Skeletal muscle tissue (tissue), 4 donors: ENCODE data around the gene MLX. TPM values are rescaled to one million over a fixed set of nuclear protein-coding genes. Genes with fewer than 3 reads are reported as not detected.
"Not testable (repeated sequence)": the region's sequence is repeated elsewhere in the genome, so short reads cannot be mapped to it uniquely, and the experiment has no call there.

Experiments
- H3K27ac ChIP-seq: one replicate; pipeline ENCODE4 v1.7.0; 2013; ENCODE audit warnings: mild to moderate bottlenecking, low read depth, low read length, inconsistent platforms
- H3K27me3 ChIP-seq, 3 donors: one replicate each; pipeline ENCODE4 v1.7.0; 2013; ENCODE audit warnings: low read length in 3 of 3; ENCODE audit not compliant: control insufficient read depth in 3 of 3, insufficient read depth in 3 of 3
- H3K36me3 ChIP-seq, 3 donors: one replicate each; pipeline ENCODE4 v1.7.0; 2013; ENCODE audit warnings: low read length in 3 of 3; ENCODE audit not compliant: control insufficient read depth in 3 of 3, insufficient read depth in 3 of 3
- H3K4me1 ChIP-seq, 3 donors: one replicate each; pipeline ENCODE4 v1.7.0; 2013; ENCODE audit warnings: low read length in 3 of 3, mild to moderate bottlenecking in 3 of 3; ENCODE audit not compliant: control insufficient read depth in 3 of 3, insufficient read depth in 3 of 3
- H3K4me3 ChIP-seq, 3 donors: one replicate each; pipeline ENCODE4 v1.7.0; 2013; ENCODE audit warnings: low read length in 3 of 3
- H3K9ac ChIP-seq, 3 donors: one replicate each; pipeline ENCODE4 v1.7.0; 2013; ENCODE audit warnings: low read length in 3 of 3, mild to moderate bottlenecking in 3 of 3, moderate library complexity in 2 of 3, low read depth in 1 of 3
- H3K9me3 ChIP-seq, 3 donors: one replicate each; pipeline ENCODE4 v1.7.0; 2013; ENCODE audit warnings: low read length in 3 of 3; ENCODE audit not compliant: control insufficient read depth in 3 of 3
- total RNA-seq: library from RNA; depleted of rRNA; stranded (reverse); fragments of >200 nt; gene quantifications from one replicate; pipeline ENCODE4 v1.2.3, GENCODE V29; 2014
- donor health status: Osteomylitis.

The MLX gene
- total RNA-seq, 1 donor from 2014 or later: 21.9 TPM

- Histone ChIP-seq H3K4me3 (peak within 1 kb of the TSS; percentile 81 to 86 (median 81)), H3K27me3 (no peaks in the 10 kb centered on the region), H3K27ac (peak within 1 kb of the TSS; percentile 92), H3K36me3 (peaks cover 14 to 19% (median 16%) of the 10 kb centered on the region in 3 donors), H3K9ac (peak within 1 kb of the TSS; percentile 69 to 90 (median 79)), H3K9me3 (no peaks in the 10 kb centered on the region), H3K4me1 (peaks cover 25 to 29% (median 27%) of the 10 kb centered on the region in 3 donors)
Measured at GRCh38 chr17:42536048-42536371, 30.9 kb upstream of the MLX start, which contains the start of gene NAGLU. Gene NAGLU (plus strand): TSS chr17:42536241. CDS start chr17:42536273, 32 bp downstream.

- Histone ChIP-seq H3K9ac (peak overlapping the region; percentile 68 to 90 (median 79)), H3K4me1 (peaks cover 20 to 26% (median 23%) of the 10 kb centered on the region in 3 donors), H3K27ac (peak overlapping the region; percentile 92), H3K27me3 (no peaks in the 10 kb centered on the region), H3K36me3 (peaks cover 19 to 25% (median 22%) of the 10 kb centered on the region in 3 donors), H3K9me3 (no peaks in the 10 kb centered on the region), H3K4me3 (peak overlapping the region; percentile 81 to 86 (median 81))
Measured at GRCh38 chr17:42536372-42537155, 30.3 kb upstream of the MLX start.

- H3K36me3 ChIP-seq: peaks cover 20 to 30% (median 24%) of the 10 kb centered on the region in 3 donors
- H3K4me1 ChIP-seq: peaks cover 17 to 26% (median 21%) of the 10 kb centered on the region in 3 donors
- H3K9ac ChIP-seq: peak overlapping the region in 2 of 3 donors; percentile 79 to 90
- H3K9me3 ChIP-seq: no peaks in the 10 kb centered on the region
- H3K27me3 ChIP-seq: no peaks in the 10 kb centered on the region
- peak overlapping the region; percentile 74 for H3K27ac ChIP-seq
- H3K4me3 ChIP-seq: peak overlapping the region; percentile 81 to 86 (median 81)
Measured at GRCh38 chr17:42537156-42537805, 29.6 kb upstream of the MLX start.

DNA sequence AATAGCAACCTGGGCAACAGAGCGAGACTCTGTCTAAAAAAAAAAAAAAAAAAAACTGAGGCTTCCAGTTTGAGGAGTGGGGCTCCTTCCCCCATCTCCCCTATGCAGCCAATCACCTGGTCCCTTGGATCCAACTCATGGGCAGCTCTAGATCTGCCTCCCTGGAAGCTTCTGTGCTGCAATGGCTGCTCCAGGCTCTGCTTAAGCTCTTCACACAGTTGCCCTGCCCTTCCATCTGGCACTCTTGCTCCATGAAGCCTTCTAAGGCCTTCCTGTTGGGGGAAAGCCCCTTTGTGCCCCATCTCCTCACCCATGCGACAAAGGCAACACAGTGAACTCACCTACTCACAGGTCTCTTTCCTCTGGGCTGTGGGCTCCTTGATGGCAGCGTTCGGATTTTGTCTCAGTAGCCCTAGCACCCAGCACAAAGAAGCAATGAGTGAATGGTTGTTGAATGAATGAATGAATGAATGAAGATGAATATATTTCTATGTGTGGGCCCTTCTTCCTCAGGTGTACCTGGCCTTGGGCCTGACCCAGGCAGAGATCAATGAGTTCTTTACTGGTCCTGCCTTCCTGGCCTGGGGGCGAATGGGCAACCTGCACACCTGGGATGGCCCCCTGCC, 29.0 kb upstream of the MLX start:
- no peak overlapping the region for H3K4me3 ChIP-seq
- no peak overlapping the region for H3K9ac ChIP-seq
- H3K27me3 ChIP-seq: no peaks in the 10 kb centered on the region
- no peak overlapping the region for H3K27ac ChIP-seq
- H3K36me3 ChIP-seq: peaks cover 25 to 36% (median 30%) of the 10 kb centered on the region in 3 donors
- no peaks in the 10 kb centered on the region for H3K9me3 ChIP-seq
- H3K4me1 ChIP-seq: peaks cover 18 to 29% (median 21%) of the 10 kb centered on the region in 3 donors

DNA sequence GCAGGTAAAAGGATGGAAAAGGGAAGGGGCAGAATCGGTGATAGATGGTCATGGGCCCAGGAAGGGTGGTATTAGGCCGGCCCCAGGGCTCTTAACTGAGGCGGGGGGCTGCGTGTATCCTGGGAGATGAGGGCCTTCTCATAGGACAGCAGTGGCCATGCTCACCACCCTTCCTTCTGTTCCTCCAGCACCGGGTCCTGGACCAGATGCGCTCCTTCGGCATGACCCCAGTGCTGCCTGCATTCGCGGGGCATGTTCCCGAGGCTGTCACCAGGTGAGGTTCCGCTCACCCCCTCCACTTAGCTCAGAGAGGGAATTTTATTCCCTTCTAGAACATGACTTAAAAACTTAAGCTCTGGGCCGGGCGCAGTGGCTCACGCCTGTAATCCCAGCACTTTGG, 28.4 kb upstream of the MLX start:
- H3K9ac ChIP-seq: no peak overlapping the region
- peaks cover 24 to 34% (median 27%) of the 10 kb centered on the region in 3 donors for H3K4me1 ChIP-seq
- H3K36me3 ChIP-seq: peaks cover 25 to 39% (median 31%) of the 10 kb centered on the region in 3 donors
- no peaks in the 10 kb centered on the region for H3K9me3 ChIP-seq
- no peak overlapping the region for H3K4me3 ChIP-seq
- no peak overlapping the region for H3K27ac ChIP-seq
- no peaks in the 10 kb centered on the region for H3K27me3 ChIP-seq

DNA sequence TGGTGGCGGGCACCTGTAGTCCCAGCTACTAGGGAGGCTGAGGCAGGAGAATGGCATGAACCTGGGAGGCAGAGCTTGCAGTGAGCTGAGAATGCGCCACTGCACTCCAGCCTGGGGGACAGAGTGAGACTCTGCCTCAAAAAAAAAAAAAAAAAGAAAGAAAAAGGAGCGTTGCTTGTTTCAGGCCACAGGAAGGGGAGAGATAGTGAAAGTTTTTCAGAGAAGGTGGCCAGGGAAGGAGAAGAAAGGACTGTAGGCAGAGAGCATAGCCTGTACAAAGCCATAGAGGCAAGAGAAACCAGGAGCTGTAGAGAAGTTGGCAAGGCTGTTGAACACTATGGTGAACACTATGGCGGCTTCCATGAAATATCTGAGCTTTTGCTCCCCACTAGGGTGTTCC, 26.3 kb upstream of the MLX start:
- peaks cover 25 to 39% (median 31%) of the 10 kb centered on the region in 3 donors for H3K36me3 ChIP-seq
- H3K4me3 ChIP-seq, H3K9ac ChIP-seq, H3K9me3 ChIP-seq, H3K27ac ChIP-seq, H3K27me3 ChIP-seq: not testable (repeated sequence)
- peaks cover 29 to 39% (median 30%) of the 10 kb centered on the region in 3 donors for H3K4me1 ChIP-seq

DNA sequence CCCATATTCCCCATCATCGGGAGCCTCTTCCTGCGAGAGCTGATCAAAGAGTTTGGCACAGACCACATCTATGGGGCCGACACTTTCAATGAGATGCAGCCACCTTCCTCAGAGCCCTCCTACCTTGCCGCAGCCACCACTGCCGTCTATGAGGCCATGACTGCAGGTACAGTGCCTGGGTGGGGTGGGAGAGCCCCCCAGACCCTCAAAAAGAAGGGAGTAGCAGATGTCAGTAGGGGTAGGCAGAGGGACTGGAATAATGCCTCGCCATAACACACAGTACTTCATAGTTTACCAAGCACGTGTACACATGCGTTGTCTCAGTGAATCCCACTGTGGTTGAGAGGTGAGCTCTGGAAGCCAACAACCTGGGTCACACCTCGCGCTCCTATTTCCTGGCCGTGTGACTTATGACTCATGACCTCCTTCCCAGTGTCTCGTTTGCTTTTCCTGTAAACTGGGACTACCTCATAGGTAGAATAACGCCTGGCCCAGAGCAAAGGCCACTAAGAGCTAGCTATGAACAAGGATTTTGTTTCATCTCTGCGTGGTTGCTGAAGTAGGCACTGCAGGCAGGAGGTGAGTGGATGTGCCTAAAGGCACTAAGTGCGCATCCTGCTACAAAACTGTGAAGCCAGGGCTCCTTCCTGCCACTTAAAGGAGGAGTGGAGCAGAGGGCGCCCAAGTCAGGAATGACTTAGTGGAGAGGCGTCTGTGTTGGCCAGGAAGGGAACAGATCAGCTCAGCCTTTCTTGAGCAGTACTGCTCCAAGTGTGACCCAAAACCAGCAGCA, 25.7 kb upstream of the MLX start:
- peaks cover 26 to 36% (median 27%) of the 10 kb centered on the region in 3 donors for H3K4me1 ChIP-seq
- H3K27me3 ChIP-seq: no peaks in the 10 kb centered on the region
- peaks cover 25 to 39% (median 31%) of the 10 kb centered on the region in 3 donors for H3K36me3 ChIP-seq
- H3K4me3 ChIP-seq: no peak overlapping the region
- H3K9ac ChIP-seq: no peak overlapping the region
- no peak overlapping the region for H3K27ac ChIP-seq
- H3K9me3 ChIP-seq: no peaks in the 10 kb centered on the region

DNA sequence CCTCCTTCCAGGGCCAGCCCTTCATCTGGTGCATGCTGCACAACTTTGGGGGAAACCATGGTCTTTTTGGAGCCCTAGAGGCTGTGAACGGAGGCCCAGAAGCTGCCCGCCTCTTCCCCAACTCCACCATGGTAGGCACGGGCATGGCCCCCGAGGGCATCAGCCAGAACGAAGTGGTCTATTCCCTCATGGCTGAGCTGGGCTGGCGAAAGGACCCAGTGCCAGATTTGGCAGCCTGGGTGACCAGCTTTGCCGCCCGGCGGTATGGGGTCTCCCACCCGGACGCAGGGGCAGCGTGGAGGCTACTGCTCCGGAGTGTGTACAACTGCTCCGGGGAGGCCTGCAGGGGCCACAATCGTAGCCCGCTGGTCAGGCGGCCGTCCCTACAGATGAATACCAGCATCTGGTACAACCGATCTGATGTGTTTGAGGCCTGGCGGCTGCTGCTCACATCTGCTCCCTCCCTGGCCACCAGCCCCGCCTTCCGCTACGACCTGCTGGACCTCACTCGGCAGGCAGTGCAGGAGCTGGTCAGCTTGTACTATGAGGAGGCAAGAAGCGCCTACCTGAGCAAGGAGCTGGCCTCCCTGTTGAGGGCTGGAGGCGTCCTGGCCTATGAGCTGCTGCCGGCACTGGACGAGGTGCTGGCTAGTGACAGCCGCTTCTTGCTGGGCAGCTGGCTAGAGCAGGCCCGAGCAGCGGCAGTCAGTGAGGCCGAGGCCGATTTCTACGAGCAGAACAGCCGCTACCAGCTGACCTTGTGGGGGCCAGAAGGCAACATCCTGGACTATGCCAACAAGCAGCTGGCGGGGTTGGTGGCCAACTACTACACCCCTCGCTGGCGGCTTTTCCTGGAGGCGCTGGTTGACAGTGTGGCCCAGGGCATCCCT, 23.5 kb upstream of the MLX start:
- H3K4me3 ChIP-seq: peak overlapping the region in 2 of 3 donors; percentile 54 to 55
- peak overlapping the region; percentile 65 to 78 (median 72) for H3K9ac ChIP-seq
- peak overlapping the region; percentile 80 for H3K27ac ChIP-seq
- no peaks in the 10 kb centered on the region for H3K27me3 ChIP-seq
- H3K9me3 ChIP-seq: no peaks in the 10 kb centered on the region
- H3K36me3 ChIP-seq: peaks cover 22 to 33% (median 30%) of the 10 kb centered on the region in 3 donors
- peaks cover 15 to 21% (median 21%) of the 10 kb centered on the region in 3 donors for H3K4me1 ChIP-seq
